ENCODE data around the gene KAZN.

The KAZN gene

DNA sequence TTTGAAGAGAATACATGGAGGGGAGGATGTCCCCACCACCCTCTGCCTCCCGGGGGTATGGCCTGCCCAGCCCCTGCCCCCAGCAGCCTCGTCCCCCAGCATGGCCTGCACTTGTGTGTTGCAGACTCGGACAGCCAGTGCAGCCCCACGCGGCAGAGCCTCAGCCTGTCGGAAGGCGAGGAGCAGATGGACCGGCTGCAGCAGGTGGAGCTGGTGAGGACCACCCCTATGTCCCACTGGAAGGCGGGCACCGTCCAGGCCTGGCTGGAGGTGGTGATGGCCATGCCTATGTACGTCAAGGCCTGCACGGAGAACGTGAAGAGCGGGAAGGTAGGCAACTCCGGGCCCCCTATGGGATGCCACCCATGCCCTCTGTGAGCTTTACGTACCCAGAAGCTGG lies 495.6 kb downstream of the KAZN start:
- H3F3A ChIP-seq (ENCODE audit: insufficient read depth, low read length): no peaks in the 10 kb centered on the region
- H3K27ac ChIP-seq (ENCODE audit: low read length): no peak overlapping the region
- no peak overlapping the region for H3K4me2 ChIP-seq (ENCODE audit: low read depth, low read length)
- H3K27me3 ChIP-seq (replicated peaks; ENCODE audit: insufficient read depth, low read length): 0 out of 2 replicates have a peak, but pooled peaks cover 3% of the 10 kb centered on the region
- H4K20me1 ChIP-seq (ENCODE audit: insufficient read depth, low read length): no peaks in the 10 kb centered on the region
- no peak overlapping the region for H2AFZ ChIP-seq (ENCODE audit: low read length)
- H3K4me3 ChIP-seq (ENCODE audit: low read length): no peak overlapping the region
- no peak for DNase-seq
- no peaks in the 10 kb centered on the region for H3K9me3 ChIP-seq (replicated peaks; ENCODE audit: insufficient read depth, low read length)
- no peaks in the 10 kb centered on the region for H3K36me3 ChIP-seq (replicated peaks; ENCODE audit: insufficient read depth, low read length)
- no peak overlapping the region for H3K9ac ChIP-seq (ENCODE audit: low read length)
- H3K9me2 ChIP-seq (replicated peaks; ENCODE audit: insufficient read depth, low read length): no peaks in the 10 kb centered on the region
- no peak for TF ChIP-seq EZH2 (optimal IDR thresholded peaks at IDR 0.05; ENCODE audit: low read depth, low read length)
- H3K79me2 ChIP-seq (ENCODE audit: low read length): no peaks in the 10 kb centered on the region
- peaks cover 10% of the 10 kb centered on the region for H3K4me1 ChIP-seq (ENCODE audit: low read length)

DNA sequence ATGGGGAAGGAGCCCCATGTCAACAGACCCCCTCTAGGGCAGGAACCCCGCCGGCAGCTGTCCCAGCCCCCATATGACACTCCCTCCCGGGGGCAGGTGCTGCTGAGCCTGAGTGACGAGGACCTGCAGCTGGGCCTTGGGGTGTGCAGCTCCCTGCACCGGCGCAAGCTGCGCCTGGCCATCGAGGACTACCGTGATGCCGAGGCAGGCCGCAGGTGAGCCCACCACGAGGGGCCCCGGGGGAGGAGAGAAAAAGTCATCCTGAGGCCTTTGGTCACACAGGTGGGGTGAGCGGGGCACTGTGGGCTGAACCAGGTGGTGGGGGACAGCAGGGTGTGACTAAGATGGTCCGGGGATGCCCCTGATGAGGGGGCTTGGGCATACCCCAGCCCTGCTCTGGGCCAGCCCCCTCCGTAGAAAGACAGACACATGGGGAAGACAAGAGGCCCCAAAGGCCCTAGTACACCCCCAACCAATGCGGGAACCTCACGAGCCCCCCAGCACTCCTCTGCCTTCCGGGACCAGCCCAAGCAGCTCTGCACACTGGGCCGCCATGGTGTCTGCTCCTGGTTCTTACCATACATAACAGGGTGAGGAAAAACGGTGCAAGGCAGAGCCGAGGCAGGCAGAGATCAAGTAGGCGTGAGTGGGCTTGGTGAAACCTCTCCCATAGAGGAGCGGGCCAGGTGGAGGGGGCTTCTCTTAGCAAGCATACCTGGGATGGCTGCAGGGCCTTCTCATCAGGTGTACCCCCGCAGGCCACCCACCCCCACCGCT lies 496.4 kb downstream of the KAZN start:
- H3F3A ChIP-seq (ENCODE audit: insufficient read depth, low read length): no peaks in the 10 kb centered on the region
- DNase-seq: no peak
- no peak overlapping the region for H3K4me2 ChIP-seq (ENCODE audit: low read depth, low read length)
- no peaks in the 10 kb centered on the region for H4K20me1 ChIP-seq (ENCODE audit: insufficient read depth, low read length)
- no peak overlapping the region for H3K27ac ChIP-seq (ENCODE audit: low read length)
- H3K4me3 ChIP-seq (ENCODE audit: low read length): no peak overlapping the region
- peaks cover 9% of the 10 kb centered on the region for H3K4me1 ChIP-seq (ENCODE audit: low read length)
- no peak overlapping the region for H3K9ac ChIP-seq (ENCODE audit: low read length)
- no peaks in the 10 kb centered on the region for H3K36me3 ChIP-seq (replicated peaks; ENCODE audit: insufficient read depth, low read length)
- no peaks in the 10 kb centered on the region for H3K9me3 ChIP-seq (replicated peaks; ENCODE audit: insufficient read depth, low read length)
- H3K9me2 ChIP-seq (replicated peaks; ENCODE audit: insufficient read depth, low read length): no peaks in the 10 kb centered on the region
- TF ChIP-seq EZH2phosphoT487 (IDR thresholded peaks at IDR 0.05; ENCODE audit: low read length): no peak
- TF ChIP-seq, protein P1, sequence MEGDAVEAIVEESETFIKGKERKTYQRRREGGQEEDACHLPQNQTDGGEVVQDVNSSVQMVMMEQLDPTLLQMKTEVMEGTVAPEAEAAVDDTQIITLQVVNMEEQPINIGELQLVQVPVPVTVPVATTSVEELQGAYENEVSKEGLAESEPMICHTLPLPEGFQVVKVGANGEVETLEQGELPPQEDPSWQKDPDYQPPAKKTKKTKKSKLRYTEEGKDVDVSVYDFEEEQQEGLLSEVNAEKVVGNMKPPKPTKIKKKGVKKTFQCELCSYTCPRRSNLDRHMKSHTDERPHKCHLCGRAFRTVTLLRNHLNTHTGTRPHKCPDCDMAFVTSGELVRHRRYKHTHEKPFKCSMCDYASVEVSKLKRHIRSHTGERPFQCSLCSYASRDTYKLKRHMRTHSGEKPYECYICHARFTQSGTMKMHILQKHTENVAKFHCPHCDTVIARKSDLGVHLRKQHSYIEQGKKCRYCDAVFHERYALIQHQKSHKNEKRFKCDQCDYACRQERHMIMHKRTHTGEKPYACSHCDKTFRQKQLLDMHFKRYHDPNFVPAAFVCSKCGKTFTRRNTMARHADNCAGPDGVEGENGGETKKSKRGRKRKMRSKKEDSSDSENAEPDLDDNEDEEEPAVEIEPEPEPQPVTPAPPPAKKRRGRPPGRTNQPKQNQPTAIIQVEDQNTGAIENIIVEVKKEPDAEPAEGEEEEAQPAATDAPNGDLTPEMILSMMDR (IDR thresholded peaks at IDR 0.05; ENCODE audit: low read length): no peak
- TF ChIP-seq EZH2 (optimal IDR thresholded peaks at IDR 0.05; ENCODE audit: low read depth, low read length): no peak
- no peak overlapping the region for H2AFZ ChIP-seq (ENCODE audit: low read length)
- H3K27me3 ChIP-seq (replicated peaks; ENCODE audit: insufficient read depth, low read length): 0 out of 2 replicates have a peak, but pooled peaks cover 3% of the 10 kb centered on the region
- no peaks in the 10 kb centered on the region for H3K79me2 ChIP-seq (ENCODE audit: low read length)

DNA sequence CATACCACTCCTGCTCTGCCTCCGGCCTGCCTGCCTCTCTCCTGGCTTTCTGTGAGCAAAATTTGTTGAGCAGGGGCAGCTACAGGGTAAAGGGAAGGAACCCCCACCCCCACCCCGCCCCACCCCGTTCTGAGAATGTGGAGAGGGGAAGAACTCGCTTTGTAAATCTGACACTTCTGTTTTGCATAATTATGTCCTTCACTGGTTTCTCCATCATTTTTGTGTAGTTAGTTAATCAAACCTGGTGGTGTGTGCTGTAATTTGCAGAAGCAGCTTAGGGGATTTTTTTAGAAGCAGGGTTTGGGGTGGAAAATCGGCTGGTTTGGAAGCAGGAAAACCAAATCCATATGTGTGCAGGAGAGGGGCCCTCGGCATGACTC lies 497.0 kb downstream of the KAZN start:
- H3K79me2 ChIP-seq (ENCODE audit: low read length): no peaks in the 10 kb centered on the region
- no peak overlapping the region for H2AFZ ChIP-seq (ENCODE audit: low read length)
- no peak for DNase-seq
- no peak overlapping the region for H3K27ac ChIP-seq (ENCODE audit: low read length)
- H3K9me2 ChIP-seq (replicated peaks; ENCODE audit: insufficient read depth, low read length): no peaks in the 10 kb centered on the region
- H3K9me3 ChIP-seq (replicated peaks; ENCODE audit: insufficient read depth, low read length): no peaks in the 10 kb centered on the region
- H4K20me1 ChIP-seq (ENCODE audit: insufficient read depth, low read length): no peaks in the 10 kb centered on the region
- H3K27me3 ChIP-seq (replicated peaks; ENCODE audit: insufficient read depth, low read length): 0 out of 2 replicates have a peak, but pooled peaks cover 3% of the 10 kb centered on the region
- H3K4me1 ChIP-seq (ENCODE audit: low read length): peaks cover 6% of the 10 kb centered on the region
- no peak overlapping the region for H3K4me2 ChIP-seq (ENCODE audit: low read depth, low read length)
- H3K9ac ChIP-seq (ENCODE audit: low read length): no peak overlapping the region
- no peaks in the 10 kb centered on the region for H3K36me3 ChIP-seq (replicated peaks; ENCODE audit: insufficient read depth, low read length)
- no peak overlapping the region for H3K4me3 ChIP-seq (ENCODE audit: low read length)
- TF ChIP-seq EZH2 (optimal IDR thresholded peaks at IDR 0.05; ENCODE audit: low read depth, low read length) (no peak), EZH2phosphoT487 (IDR thresholded peaks at IDR 0.05; ENCODE audit: low read length) (no peak)
- TF ChIP-seq, protein P1 (IDR thresholded peaks at IDR 0.05; ENCODE audit: low read length): no peak
- H3F3A ChIP-seq (ENCODE audit: insufficient read depth, low read length): no peaks in the 10 kb centered on the region

DNA sequence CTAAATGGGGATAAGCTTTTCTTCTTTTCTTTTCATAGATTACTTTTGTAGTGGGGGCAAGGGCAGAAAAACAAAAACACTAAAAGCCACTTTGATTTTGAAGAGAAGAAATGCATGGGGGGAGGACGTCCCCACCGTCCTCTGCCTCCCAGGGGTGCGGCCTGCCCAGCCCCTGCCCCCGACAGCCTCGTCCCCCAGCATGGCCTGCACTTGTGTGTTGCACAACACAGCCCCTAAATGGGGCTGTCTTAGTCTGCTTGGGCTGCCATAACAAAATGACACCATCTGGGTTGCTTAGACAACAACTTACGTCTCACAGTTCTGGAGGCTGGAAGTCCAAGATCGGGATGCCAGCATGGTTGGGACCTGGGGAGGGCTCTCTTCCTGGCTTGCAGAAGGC lies 497.8 kb downstream of the KAZN start:
- no peak for TF ChIP-seq EZH2 (optimal IDR thresholded peaks at IDR 0.05; ENCODE audit: low read depth, low read length)
- TF ChIP-seq, protein P1 (IDR thresholded peaks at IDR 0.05; ENCODE audit: low read length): no peak
- TF ChIP-seq EZH2phosphoT487 (IDR thresholded peaks at IDR 0.05; ENCODE audit: low read length): no peak
- no peaks in the 10 kb centered on the region for H3K36me3 ChIP-seq (replicated peaks; ENCODE audit: insufficient read depth, low read length)
- peaks cover 10% of the 10 kb centered on the region; the same call in 1 of the 2 replicates for H3K27me3 ChIP-seq (replicated peaks; ENCODE audit: insufficient read depth, low read length)
- H3F3A ChIP-seq (ENCODE audit: insufficient read depth, low read length): no peaks in the 10 kb centered on the region
- no peaks in the 10 kb centered on the region for H4K20me1 ChIP-seq (ENCODE audit: insufficient read depth, low read length)
- H3K27ac ChIP-seq (ENCODE audit: low read length): no peak overlapping the region
- H2AFZ ChIP-seq (ENCODE audit: low read length): no peak overlapping the region
- H3K4me3 ChIP-seq (ENCODE audit: low read length): no peak overlapping the region
- H3K4me2 ChIP-seq (ENCODE audit: low read depth, low read length): no peak overlapping the region
- DNase-seq: no peak
- H3K9me3 ChIP-seq (replicated peaks; ENCODE audit: insufficient read depth, low read length): no peaks in the 10 kb centered on the region
- H3K9ac ChIP-seq (ENCODE audit: low read length): no peak overlapping the region
- H3K79me2 ChIP-seq (ENCODE audit: low read length): no peaks in the 10 kb centered on the region
- no peaks in the 10 kb centered on the region for H3K9me2 ChIP-seq (replicated peaks; ENCODE audit: insufficient read depth, low read length)
- peaks cover 7% of the 10 kb centered on the region for H3K4me1 ChIP-seq (ENCODE audit: low read length)

Data from MM.1S (cell line).